Right renal cortex interstitium (tissue), 3 donors: ENCODE data around the gene TFDP1. TPM values are rescaled to one million over a fixed set of nuclear protein-coding genes. Genes with fewer than 3 reads are reported as not detected.
"Not testable (repeated sequence)": the region's sequence is repeated elsewhere in the genome, so short reads cannot be mapped to it uniquely, and the experiment has no call there.

ENCODE experiments used
- DNase-seq, 3 donors: peaks; one replicate each; pipeline ENCODE4 v3.0.0-alpha.2; 2013; ENCODE audit warnings: low read depth in 3 of 3, low spot score in 2 of 3
- polyA plus RNA-seq, 3 donors: library from polyadenylated mRNA; unstranded; fragments of 120-200 nt; gene quantifications; one replicate each; pipeline ENCODE4 v1.2.1, GENCODE V29; 2013; ENCODE audit not compliant: insufficient read length in 3 of 3

TFDP1 gene
- polyA plus RNA-seq, 3 donors: 78.8 to 92.5 (median 89.8) TPM

DNA sequence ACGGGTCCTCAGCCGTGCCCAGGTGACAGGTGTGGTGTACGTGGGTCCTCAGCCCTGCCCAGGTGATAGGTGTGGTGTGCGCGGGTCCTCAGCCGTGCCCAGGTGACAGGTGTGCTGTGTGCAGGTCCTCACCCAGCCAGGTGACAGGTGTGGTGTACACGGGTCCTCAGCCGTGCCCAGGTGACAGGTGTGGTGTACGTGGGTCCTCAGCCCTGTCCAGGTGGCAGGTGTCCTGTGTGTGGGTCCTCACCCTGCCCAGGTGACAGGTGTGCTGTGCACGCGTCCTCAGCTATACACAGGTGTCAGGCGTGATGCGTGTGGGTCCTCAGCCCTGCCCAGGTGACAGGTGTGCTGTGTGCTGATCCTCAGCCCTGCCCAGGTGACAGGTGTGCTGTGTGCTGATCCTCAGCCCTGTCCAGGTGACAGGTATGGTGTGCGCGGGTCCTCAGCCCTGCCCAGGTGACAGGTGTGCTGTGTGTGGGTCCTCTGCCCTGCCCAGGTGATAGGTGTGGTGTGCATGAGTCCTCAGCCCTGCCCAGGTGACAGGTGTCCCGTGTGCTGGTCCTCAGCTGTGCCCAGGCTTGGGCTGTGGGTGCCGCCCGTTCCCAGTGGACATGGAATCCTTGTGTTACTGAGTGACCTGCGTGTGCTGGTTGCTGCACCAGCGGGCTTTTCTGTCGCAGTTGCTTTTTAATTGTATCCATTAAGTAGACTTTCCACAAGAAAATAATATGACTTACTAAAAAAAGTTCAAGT lies 9.7 kb downstream of the TFDP1 start:
- not testable (repeated sequence) for DNase-seq

DNA sequence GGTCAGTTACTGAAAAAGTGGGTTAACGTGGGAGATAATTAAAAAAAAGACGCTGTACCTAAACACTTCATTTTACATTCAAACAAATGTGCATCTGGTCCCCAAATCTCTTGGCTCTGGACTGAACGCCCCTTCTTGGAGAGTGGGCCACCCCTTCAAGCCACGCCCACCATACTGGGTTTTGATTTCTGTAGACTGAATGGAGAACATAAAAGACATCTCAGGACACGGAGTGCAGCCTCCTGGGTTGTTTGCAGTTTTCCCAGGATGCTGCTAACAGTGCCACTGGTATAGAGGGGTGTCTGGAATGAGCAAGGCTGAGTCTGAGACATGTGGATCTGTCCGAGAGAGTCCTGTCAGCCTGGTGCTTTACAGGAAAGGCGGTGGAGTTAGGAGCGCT lies 10.6 kb downstream of the TFDP1 start:
- DNase-seq: no peak

DNA sequence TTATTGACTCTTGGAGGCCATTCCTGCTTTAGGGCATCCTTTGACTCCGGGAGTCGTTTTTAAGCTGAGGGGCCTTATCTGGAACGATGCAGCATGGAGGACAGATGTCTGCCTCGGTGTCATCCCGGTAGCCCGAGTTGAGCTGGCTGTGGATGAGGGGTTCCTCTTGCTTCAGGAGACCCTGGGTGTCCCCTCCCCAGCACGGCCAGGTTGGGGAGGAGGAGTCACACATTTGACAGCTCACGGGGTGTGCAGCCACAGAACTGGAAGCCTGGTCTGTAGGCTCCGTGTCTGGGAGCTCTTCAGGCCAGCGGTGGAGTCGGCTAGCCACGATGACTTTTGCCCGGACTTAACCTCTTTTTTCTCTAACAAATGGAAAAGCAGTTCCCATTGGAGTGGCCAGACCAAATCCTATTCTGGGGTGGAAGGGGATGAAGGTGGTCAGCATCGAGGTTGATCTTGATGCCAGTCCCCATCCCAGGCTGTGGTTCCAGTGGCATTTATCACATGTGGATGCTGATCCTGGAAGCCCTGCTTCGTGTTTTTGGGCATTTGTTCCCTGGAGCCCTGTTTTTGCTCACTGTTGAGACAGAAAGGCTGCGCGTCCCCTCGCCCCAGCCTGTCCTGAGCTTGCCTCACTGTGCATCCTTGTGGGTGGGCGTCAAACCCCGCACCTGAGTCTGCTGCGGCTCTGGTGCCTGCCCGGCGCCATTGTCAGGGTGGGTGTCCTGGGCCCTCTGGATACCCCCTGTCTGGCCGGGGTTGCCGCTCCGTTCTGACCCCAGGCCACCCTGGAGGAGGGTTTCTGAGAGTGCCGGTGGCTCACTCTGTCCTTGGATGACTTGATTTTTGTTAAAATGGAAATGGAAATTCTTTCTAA lies 12.0 kb downstream of the TFDP1 start:
- DNase-seq: no peak

DNA sequence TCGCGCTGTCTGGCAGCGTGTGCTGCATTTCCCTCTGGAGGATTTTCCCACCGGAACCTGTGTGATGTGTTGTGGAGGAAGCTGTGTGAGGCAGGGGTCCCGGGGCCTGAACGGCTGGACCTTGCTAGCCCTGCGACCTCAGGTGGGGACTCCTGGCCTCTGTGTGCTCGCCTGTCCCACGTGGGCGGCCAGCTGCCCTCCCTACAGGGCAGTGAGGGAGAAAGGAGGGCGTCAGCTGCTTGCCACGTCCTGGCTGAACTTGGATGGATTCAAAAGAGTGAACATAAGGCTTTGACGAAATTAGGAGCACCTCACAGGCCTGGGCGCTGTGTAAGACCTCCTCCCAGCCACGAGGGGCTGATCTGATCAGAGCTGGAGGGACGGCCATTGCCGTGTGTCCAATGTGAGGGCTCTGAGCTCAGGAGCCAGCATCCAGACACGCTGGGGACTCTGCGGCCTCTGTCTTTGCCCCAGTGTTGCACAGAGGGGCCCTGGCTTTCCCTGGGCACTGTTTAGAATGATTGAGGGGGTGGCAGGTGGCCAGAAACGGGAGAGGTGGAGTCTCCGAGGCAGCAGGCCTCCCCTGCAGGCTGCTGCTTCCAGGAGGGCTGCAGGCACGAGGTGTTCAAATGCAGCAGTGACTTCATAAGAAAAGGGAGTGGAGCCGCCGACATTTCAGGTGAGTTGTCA lies 13.0 kb downstream of the TFDP1 start:
- DNase-seq: no peak

DNA sequence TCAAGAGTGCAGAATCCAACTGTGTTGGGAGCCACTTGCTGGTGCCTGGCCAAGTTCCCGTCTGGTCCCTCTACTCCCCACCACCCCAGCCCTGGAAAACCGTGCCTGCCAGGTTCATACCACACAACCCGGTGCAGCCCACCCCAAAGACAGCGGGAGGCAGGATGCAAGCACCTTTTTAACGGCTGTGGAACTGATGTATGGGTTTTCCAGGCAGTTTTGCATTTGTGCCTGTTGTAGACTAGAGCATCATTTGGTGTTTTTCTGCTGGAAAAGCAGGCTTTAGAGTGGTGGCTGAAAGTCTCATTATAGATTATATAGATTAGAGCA lies 13.5 kb downstream of the TFDP1 start:
- DNase-seq: no peak

DNA sequence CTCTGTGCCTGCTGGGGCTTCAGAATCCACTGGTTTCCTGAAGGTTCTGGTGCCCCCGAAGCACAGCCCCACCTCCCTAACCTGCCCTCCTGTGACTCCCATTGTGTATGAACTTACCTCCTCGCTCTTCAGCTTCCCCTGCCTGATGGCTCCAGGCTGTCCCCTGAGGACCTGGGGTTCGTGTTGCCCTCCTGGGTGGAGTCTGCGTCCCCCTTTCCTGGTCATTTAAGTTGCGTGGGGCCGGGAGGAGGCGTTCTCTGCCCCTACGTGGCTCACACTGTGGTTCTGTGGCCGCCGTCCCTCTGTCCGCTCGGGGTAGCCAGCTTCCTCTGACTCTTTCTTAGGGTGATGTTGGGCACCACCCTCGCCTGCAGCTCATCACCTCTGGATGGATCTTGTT lies 13.9 kb downstream of the TFDP1 start:
- DNase-seq: no peak

DNA sequence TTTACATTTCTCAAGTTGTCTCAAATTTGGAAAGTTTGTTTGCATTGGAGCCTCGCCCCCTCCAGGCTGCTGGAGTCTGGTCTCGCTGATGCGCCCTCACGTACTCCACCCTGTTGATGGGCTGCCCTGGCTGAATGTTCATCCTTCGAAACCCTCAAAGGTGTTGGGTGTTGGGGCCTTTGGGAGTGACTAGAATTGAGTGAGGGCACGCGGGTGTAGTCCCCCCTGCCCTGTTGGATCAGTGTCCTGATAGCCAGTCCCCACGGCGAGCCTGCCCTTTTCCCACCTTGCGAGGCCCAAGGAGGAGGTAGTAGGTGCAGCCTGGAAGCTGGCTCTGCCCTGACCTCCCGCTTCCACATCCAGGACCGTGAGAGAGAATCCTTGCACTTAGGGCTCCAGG lies 14.8 kb downstream of the TFDP1 start:
- DNase-seq: no peak

DNA sequence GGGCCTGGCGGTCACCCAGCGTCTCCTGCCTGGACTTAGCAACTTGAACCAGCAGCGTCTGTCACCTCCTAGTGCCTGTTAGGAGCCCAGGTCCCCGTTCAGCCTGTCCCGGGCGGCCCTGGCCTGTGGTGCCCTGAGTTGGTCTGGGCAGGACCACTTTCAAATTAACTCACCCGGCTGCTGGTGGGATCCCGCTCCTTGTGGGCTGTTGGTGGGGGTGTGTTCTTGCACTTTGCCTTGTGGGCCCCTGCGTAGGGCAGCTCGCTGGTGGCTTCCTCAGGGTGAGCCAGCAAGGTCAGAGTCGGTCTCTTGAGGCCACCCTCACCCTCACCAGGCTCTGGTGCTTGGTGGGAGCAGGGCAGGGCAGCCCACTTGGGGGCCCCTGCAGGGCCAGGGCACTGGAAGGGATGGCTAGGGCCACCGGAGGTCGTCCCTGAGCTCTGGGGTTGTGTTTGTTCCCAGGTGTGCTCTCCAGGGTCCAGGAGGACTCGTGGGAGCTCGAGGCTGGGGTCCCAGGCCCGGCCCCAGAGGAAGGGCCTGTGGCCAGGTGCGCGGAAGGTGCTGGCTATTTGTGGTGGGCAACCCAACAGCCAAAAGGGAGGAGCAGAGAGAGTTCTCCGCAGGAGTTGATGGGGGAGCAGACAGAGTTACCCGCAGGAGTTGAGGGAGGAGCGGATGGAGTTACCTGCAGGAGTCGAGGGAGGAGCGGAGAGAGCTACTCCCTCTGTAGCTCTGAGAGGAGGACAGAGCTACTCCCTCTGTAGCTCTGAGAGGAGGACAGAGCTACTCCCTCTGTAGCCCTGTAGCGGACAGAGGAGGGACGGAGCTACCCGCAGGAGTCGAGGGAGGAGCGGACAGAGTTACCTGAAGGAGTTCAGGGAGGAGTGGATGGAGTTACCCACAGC lies 16.9 kb downstream of the TFDP1 start:
- DNase-seq: no peak

DNA sequence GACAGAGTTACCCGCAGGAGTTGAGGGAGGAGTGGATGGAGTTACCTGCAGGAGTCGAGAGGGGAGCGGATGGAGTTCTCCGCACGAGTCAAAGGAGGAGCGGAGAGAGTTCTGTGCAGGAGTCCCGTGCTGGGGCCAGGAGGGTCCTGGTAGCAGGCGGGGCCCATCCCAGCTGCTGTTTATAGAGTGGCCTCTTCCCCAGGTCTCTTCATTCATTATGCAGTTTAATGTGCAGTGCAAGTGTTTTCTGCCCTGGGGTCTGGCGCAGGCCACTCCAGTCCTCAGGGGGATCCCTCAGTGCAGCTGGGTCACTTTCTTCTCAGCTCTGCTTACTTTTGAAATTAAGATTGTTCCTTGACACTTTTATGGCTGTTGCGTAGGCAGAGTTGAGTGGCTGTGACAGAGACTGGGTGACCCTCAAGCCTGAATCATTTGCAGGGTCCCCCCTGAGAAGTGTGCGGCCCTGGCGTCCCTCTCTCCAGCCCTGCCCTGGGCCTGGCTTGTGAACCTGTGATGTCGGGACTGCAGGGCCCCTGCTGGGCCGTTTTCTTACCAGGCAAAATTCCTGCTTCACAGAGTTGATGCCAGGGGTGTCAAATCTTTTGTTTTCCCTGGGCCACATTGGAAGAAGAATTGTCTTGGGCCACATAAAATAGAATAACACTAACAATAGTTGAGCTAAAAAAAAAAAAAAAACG lies 17.9 kb downstream of the TFDP1 start:
- no peak for DNase-seq

DNA sequence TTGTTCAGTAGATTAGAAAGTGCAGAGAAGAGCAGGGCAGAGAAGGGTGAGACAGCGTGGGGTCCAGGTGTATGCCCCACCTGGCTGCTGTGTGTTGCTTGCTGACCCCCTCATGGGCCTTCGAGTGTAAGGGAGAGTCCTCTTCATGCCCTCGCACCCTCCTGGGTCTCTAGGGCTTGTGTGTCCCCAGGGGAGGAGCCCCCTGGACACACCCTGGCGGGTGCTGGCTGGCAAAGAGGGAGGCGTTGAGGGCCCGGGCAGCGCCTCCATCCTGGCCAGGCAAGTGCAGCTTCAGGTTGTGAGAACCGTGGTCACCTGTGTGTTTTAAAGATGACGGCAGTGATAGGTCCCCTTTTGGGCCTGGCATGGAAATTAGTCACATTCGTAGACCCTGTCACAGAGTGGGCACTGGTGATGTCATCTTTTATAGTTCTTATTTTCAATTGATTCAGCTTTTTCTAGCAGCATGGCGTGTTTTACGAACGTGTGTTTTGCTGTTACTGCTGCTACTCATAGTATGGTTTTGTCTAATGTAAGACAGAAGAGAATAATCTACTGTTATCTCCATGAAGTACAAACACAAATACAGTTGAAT lies 18.7 kb downstream of the TFDP1 start:
- DNase-seq: no peak

DNA sequence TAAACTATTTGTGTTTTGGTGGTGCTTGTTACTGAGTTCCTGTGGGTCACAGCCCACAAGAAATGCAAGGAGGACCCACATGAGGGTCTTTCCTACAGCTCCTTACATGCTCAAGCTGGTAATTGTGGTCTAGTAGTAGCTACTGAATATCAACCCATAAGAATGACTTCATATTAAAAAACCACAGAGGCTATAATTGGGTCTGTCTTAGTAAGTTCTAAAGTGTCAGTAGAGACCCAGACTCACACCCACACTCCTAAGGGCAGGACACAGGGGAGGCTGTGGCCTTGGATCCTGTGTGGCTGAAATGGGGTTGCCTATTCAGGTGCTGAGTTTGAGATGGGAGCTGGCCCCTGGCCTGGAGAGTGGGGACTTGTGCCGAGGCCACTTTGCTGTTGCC lies 19.6 kb downstream of the TFDP1 start:
- DNase-seq: no peak

DNA sequence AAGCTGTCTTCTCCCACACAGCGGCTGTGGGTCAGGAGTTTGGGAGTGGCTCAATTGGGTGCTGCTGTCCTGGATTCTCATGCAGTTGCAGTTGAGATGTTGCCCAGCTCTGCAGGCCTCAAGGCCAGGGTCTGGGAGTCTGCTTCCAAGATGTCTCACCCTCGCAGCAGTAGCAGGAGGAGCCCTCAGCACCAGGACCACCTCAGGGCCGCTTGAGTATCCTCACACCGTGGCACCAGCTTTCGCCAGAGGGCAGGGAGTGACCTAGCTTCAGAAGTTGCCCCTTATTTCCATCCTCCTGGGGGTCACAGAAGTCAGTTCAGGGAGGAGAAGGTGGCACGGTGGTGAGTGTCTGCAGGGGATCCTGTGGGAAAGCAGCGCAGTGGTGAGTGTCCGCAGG lies 20.9 kb downstream of the TFDP1 start:
- DNase-seq: no peak

DNA sequence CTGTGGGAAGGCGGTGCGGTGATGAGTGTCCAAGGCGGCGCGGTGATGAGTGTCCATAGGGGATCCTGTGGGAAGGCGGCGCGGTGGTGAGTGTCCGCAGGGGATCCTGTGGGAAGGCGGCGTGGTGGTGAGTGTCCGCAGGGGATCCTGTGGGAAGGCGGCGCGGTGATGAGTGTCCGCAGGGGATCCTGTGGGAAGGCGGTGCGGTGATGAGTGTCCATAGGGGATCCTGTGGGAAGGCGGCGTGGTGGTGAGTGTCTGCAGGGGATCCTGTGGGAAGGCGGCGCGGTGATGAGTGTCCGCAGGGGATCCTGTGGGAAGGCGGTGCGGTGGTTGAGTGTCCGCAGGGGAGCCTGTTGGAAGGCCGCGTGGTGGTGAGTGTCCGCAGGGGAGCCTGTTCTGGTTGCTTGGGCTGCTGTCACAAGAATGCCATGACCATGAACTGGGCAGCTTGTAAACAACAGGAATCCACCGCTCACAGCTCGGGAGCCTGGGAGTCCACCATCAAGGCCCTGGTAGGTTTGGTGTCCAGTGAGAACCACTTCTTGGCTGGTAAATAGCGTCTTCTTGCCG lies 21.4 kb downstream of the TFDP1 start:
- DNase-seq: no peak

DNA sequence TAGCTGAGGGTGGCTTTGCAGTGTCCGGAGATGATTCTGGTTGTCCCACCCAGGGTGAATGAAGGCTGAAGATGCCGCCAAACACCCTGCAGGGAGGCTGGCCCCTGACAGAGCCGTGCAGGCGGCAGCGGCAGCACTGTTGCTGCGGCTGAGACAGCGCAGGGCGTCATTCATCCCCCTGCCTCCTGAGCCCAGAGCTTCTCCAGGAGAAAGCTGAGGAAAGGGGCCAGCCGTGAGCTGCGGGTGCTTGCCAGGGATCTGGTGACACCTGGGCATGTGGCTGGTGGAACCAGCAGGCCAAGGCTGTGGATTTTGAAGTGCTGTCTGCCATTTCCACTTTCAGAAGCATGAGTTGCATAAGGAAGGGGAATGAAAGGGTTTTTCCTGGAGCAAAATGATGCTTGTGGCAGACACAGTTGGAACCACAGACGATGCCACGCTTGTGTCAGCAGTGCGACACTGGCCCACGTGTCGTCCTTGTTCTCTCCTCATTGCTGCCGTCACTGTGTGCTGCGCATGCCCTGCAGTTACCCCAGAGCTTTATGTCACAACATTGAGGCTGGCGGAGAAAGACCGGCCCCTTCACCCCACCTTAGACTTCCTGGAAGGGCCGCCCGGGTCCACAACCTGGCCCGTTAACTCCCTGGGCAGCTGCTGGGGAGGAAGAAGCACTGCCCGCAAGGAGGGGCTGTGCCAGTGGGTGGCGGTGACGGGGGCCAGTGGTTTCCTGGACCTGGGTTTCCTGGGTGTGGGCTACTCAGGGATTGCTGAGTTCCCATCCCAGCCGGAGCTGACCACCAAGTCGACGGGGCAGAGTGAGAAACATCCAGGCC lies 22.7 kb downstream of the TFDP1 start:
- DNase-seq: no peak

DNA sequence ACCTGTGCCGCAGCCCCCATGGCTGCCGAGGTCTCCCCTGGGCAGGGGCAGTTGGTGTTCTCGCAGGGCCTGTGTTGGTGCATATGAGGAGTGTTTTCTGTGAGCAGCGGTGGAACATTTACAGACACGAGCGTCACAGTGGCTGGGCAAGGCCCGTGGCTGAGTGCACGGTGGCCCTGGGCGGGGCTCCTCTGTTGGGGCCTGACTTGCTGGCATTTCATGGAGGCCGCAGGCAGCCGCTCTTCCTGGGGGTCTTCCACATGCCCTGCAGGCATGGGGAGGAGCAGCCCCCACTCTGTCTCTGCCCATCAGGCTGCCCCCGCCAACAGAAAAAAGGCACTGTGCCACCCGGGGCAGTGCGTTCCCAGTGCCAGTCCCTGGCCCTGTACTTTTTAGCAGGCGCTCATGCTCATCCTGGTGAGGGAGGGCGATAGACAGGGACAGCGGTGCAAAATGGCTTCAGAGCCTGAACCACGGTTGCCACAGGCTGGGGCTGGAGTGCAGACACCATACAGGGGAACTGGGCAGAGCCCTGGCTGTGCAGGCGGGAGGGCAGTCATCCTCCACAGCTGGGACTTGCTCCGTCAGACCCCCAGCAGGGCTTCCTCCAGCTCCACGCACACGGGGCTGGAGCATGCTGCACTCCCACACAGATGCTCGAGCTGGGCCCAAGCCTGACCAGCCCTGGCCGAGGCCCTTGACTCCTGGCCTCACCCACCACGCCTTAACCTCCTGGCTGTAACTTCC lies 23.5 kb downstream of the TFDP1 start:
- no peak for DNase-seq

DNA sequence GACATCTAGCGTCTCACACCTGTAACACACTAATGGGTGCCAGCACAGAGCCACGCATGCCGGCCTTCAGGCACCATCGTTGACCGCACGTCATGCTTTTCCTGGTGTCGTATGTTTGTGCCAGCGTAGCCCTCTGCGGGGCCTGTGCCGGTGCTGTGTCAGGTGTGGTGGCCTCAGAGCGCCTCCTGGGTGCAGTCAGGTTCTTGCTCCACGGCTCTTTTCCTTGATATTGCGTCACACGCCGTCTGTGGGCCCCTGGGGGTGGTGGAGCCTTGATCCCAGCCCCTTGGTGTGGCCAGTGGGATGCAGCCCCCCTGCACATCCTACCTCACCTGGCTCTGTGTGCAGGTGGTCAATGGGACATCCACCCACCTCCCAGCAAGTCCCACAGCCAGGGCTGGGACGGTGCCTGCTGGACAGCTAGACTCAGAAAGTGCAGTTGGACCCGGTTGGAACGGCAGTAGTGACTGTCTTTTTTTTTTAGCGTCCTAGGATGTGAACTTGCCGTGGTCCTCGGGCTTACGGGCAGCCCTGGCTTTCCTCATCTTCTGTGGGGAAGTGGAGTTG lies 24.5 kb downstream of the TFDP1 start:
- no peak for DNase-seq

DNA sequence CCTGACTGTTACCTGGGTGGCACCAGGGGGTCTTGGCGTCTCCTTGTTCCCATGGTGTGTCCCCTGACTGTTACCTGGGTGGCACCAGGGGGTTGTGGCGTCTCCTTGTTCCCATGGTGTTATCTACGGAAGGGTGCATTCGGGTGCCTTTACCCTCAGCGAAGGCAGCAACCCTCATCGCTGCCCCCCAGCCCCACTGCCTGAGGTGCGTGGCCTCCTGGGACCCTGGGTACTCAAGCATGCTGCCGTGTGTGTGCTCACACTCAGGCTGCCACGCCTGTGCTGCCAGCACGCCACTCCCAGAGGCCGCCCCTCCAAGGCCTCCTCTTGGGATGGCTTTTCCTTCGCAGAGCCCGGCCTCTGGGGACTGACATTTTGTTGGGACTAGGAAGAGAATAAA lies 25.1 kb downstream of the TFDP1 start:
- no peak for DNase-seq
